Stimulated activated CD8-positive, alpha-beta memory T cell treated with anti-CD3 and anti-CD28 coated beads, Interleukin-2, amount 100 ng/mL, for 1 hour (primary cell): ENCODE results near the gene CD248.
A peak's percentile ranks its signal among the peaks of the same experiment; 100 is the strongest.
"Not testable (repeated sequence)": the region's sequence is repeated elsewhere in the genome, so short reads cannot be mapped to it uniquely, and the experiment has no call there.

Experiments
- DNase-seq, 2 donors: peaks; one replicate each; pipeline ENCODE4 v3.0.0-alpha.2; 2020; ENCODE audit warnings: low read depth in 2 of 2

Gene CD248

GRCh38 chr11:66328302-66329144 is 11.7 kb upstream of the CD248 start:
- DNase-seq = peak; percentile 62

GRCh38 chr11:66328031-66328301 is 11.1 kb upstream of the CD248 start:
- no peak for DNase-seq

- DNase-seq = no peak
Observed at GRCh38 chr11:66327171-66328030, 10.6 kb upstream of the CD248 start.

GRCh38 chr11:66326261-66327111 is 9.6 kb upstream of the CD248 start:
- DNase-seq = no peak

GRCh38 chr11:66325263-66325671 is 8.4 kb upstream of the CD248 start:
- DNase-seq = no peak

GRCh38 chr11:66324664-66325063 is 7.8 kb upstream of the CD248 start:
- DNase-seq = no peak

GRCh38 chr11:66323684-66324083 is 6.8 kb upstream of the CD248 start:
- no peak for DNase-seq

- no peak for DNase-seq
Observed at GRCh38 chr11:66322732-66323427, 6.0 kb upstream of the CD248 start.

GRCh38 chr11:66321606-66322005 is 4.8 kb upstream of the CD248 start:
- DNase-seq = no peak

GRCh38 chr11:66320748-66321147 is 3.9 kb upstream of the CD248 start:
- DNase-seq = not testable (repeated sequence)

GRCh38 chr11:66320289-66320688 is 3.4 kb upstream of the CD248 start:
- DNase-seq = not testable (repeated sequence)

- DNase-seq = no peak
Observed at GRCh38 chr11:66318600-66318970, 1.7 kb upstream of the CD248 start.

GRCh38 chr11:66317723-66318599 is 1.1 kb upstream of the CD248 start:
- peak; percentile 53 to 61 for DNase-seq

- no peak for DNase-seq
Observed at GRCh38 chr11:66317322-66317722, 478 bp upstream of the CD248 start.

- DNase-seq = no peak
Observed at GRCh38 chr11:66315921-66316811, 678 bp downstream of the CD248 start.

- DNase-seq = no peak
Observed at GRCh38 chr11:66315498-66315885, 1.4 kb downstream of the CD248 start.

GRCh38 chr11:66314561-66315497 is 2.0 kb downstream of the CD248 start:
- no peak for DNase-seq

GRCh38 chr11:66314186-66314501 is 2.7 kb downstream of the CD248 start:
- no peak for DNase-seq
